ENCODE data around the gene EGLN2. TPM values are rescaled to one million over a fixed set of nuclear protein-coding genes. Genes with fewer than 3 reads are reported as not detected.

EGLN2 gene
- total and polyA plus RNA-seq, 9 of the 15 experiments (the other 6 are each of a cell fraction or from before 2014, with no cell fraction given) = 9.6 to 114 (median 71.0) TPM

GRCh38 chr19:40797963-40798682 lies 868 bp upstream of the EGLN2 start (continued):
- TF ChIP-seq ETS2 (tag; IDR thresholded peaks at IDR 0.05; ENCODE audit: borderline replicate concordance, poor library complexity, severe bottlenecking) (no peak), ATF3 (IDR thresholded peaks at IDR 0.05) (no peak; the same call in 1 of the 2 replicates), ATF3 (CRISPR knock-in tag; conservative IDR thresholded peaks at IDR 0.05) (no peak), ZKSCAN3 (CRISPR knock-in tag; IDR thresholded peaks at IDR 0.05) (no peak), MLLT1 (IDR thresholded peaks at IDR 0.05) (peak; percentile 38 to 45; a peak in 1 of 4 replicates), SRF (CRISPR knock-in tag; IDR thresholded peaks at IDR 0.05) (no peak), SREBF2 (CRISPR knock-in tag; IDR thresholded peaks at IDR 0.05) (no peak), CEBPG (CRISPR knock-in tag; IDR thresholded peaks at IDR 0.05) (no peak), CEBPG (tag; conservative IDR thresholded peaks at IDR 0.05 in 1 of 2, IDR thresholded peaks at IDR 0.05 in 1 of 2) (peak in 1 of 2 experiments; percentile 20; a peak in 1 of 4 replicates), ESRRB (CRISPR knock-in tag; IDR thresholded peaks at IDR 0.05; ENCODE audit: borderline replicate concordance) (no peak), MEF2A (IDR thresholded peaks at IDR 0.05; ENCODE audit: control insufficient read depth, low read depth, low read length) (no peak), PHB (CRISPR knock-in tag; IDR thresholded peaks at IDR 0.05) (no peak), DEAF1 (CRISPR knock-in tag; IDR thresholded peaks at IDR 0.05) (no peak), HMGXB4 (CRISPR knock-in tag; IDR thresholded peaks at IDR 0.05) (peak; percentile 60; the same call in 1 of the 2 replicates), ETS1 (conservative IDR thresholded peaks at IDR 0.05; ENCODE audit: control insufficient read depth, low read depth, low read length) (no peak), POLR2B (IDR thresholded peaks at IDR 0.05; ENCODE audit: low read depth, partially characterized antibody) (no peak), ZNF282 (CRISPR knock-in tag; IDR thresholded peaks at IDR 0.05) (no peak), NFIC (IDR thresholded peaks at IDR 0.05) (peak; percentile 68)

Data from K562 (cell line).